ENCODE measurements around the gene MCM9.
A peak's percentile ranks its signal among the peaks of the same experiment; 100 is the strongest.

The MCM9 gene

GRCh38 chr6:118970866-118971265 is 35.9 kb upstream of the MCM9 start:
- FAIRE-seq (no peak), DNase-seq (ENCODE audit: insufficient read length, low spot score) (no peak)
- TF ChIP-seq CTCF (IDR thresholded peaks at IDR 0.05; ENCODE audit: insufficient read depth, missing control alignments) = no peak

GRCh38 chr6:118968416-118968815 is 33.5 kb upstream of the MCM9 start:
- FAIRE-seq = no peak
- no peak for DNase-seq (ENCODE audit: insufficient read length, low spot score)
- peak; percentile 70 for TF ChIP-seq CTCF (IDR thresholded peaks at IDR 0.05; ENCODE audit: insufficient read depth, missing control alignments)

- DNase-seq (ENCODE audit: insufficient read length, low spot score) = no peak
- FAIRE-seq = no peak
Observed at GRCh38 chr6:118967239-118967638, 32.3 kb upstream of the MCM9 start.

GRCh38 chr6:118965843-118966370 is 30.9 kb upstream of the MCM9 start:
- TF ChIP-seq CTCF (IDR thresholded peaks at IDR 0.05; ENCODE audit: insufficient read depth, missing control alignments) = no peak
- DNase-seq (ENCODE audit: insufficient read length, low spot score) = no peak
- FAIRE-seq = no peak

More at GRCh38 chr6:118967239-118967638, 32.3 kb upstream of the MCM9 start:
- no peak for TF ChIP-seq CTCF (IDR thresholded peaks at IDR 0.05; ENCODE audit: insufficient read depth, missing control alignments)

- no peak for TF ChIP-seq CTCF (IDR thresholded peaks at IDR 0.05; ENCODE audit: insufficient read depth, missing control alignments)
- DNase-seq (ENCODE audit: insufficient read length, low spot score) = no peak
- FAIRE-seq = no peak
Observed at GRCh38 chr6:118965371-118965770, 30.4 kb upstream of the MCM9 start.

- DNase-seq (ENCODE audit: insufficient read length, low spot score) = no peak
- TF ChIP-seq CTCF (IDR thresholded peaks at IDR 0.05; ENCODE audit: insufficient read depth, missing control alignments) = peak; percentile 21
- FAIRE-seq = no peak
Observed at GRCh38 chr6:118963003-118963402, 28.0 kb upstream of the MCM9 start.

- no peak for TF ChIP-seq CTCF (IDR thresholded peaks at IDR 0.05; ENCODE audit: insufficient read depth, missing control alignments)
- FAIRE-seq (no peak), DNase-seq (ENCODE audit: insufficient read length, low spot score) (no peak)
Observed at GRCh38 chr6:118959903-118960302, 24.9 kb upstream of the MCM9 start.

All from D721Med (cell line).